Progenitor cell of endocrine pancreas (in vitro differentiated cells): Measurements from ENCODE around the gene PSAT1. TPM values are rescaled to one million over a fixed set of nuclear protein-coding genes. Genes with fewer than 3 reads are reported as not detected.
"Not testable (repeated sequence)": the region's sequence is repeated elsewhere in the genome, so short reads cannot be mapped to it uniquely, and the experiment has no call there.

ENCODE experiments used
- DNase-seq: peaks from one replicate; pipeline ENCODE4 v3.0.0; 2021; ENCODE audit warnings: low spot score; ENCODE audit not compliant: unreplicated experiment
- H3K27ac Mint-ChIP-seq: 2 replicates; pipeline ENCODE4 v1.8.0; 2021; ENCODE audit warnings: mild to moderate bottlenecking, moderate library complexity, mixed read lengths
- H3K27me3 Mint-ChIP-seq: 2 replicates; pipeline ENCODE4 v1.8.0; 2021; ENCODE audit warnings: mixed read lengths
- H3K36me3 Mint-ChIP-seq: 2 replicates; pipeline ENCODE4 v1.8.0; 2022; ENCODE audit warnings: mixed read lengths; ENCODE audit not compliant: insufficient read depth
- H3K4me1 Mint-ChIP-seq: 2 replicates; pipeline ENCODE4 v1.8.0; 2021; ENCODE audit warnings: low read depth, mixed read lengths
- H3K4me3 Mint-ChIP-seq: 2 replicates; pipeline ENCODE4 v1.8.0; 2021; ENCODE audit warnings: low read depth, mild to moderate bottlenecking, moderate library complexity, mixed read lengths
- H3K9me3 Mint-ChIP-seq: 2 replicates; pipeline ENCODE4 v1.8.0; 2021; ENCODE audit warnings: low read depth, mixed read lengths
- total RNA-seq: library from RNA; stranded (reverse); gene quantifications from 2 replicates; pipeline ENCODE4 v1.2.1, GENCODE V29; 2021
- TF ChIP-seq, protein P1 (sequence below): fragments of 200-600 bp; sonication (generic); IDR thresholded peaks from one replicate; pipeline ENCODE4 v1.5.0; 2021; ENCODE audit warnings: antibody characterized with exemption, mild to moderate bottlenecking; ENCODE audit not compliant: unreplicated experiment

Gene PSAT1
- total RNA-seq, 1 donor from 2014 or later: 67.4 TPM

DNA sequence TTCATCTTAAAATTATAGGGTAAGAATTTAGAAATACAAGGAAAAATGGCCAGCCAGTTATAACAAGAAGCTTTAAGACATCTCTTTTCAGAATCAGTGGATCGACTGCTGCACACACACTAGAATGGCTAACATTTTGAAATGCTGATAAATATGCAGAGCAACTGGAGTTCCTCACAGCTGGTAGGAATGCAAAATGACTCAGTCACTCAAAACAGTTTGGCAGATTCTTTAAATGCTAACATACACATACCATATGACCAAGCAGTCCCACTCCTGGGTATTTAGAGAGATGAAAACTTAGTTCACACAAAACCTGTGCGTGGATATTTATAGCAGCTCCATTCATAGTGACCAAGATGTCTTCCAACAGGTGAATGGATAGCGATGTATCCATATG lies 23.2 kb upstream of the PSAT1 start:
- Mint-ChIP-seq H3K27ac (no peak overlapping the region), H3K36me3 (peaks cover 20% of the 10 kb centered on the region), H3K4me3 (no peak overlapping the region), H3K9me3 (no peaks in the 10 kb centered on the region), H3K27me3 (no peaks in the 10 kb centered on the region), H3K4me1 (peaks cover 12% of the 10 kb centered on the region)
- TF ChIP-seq, protein P1, sequence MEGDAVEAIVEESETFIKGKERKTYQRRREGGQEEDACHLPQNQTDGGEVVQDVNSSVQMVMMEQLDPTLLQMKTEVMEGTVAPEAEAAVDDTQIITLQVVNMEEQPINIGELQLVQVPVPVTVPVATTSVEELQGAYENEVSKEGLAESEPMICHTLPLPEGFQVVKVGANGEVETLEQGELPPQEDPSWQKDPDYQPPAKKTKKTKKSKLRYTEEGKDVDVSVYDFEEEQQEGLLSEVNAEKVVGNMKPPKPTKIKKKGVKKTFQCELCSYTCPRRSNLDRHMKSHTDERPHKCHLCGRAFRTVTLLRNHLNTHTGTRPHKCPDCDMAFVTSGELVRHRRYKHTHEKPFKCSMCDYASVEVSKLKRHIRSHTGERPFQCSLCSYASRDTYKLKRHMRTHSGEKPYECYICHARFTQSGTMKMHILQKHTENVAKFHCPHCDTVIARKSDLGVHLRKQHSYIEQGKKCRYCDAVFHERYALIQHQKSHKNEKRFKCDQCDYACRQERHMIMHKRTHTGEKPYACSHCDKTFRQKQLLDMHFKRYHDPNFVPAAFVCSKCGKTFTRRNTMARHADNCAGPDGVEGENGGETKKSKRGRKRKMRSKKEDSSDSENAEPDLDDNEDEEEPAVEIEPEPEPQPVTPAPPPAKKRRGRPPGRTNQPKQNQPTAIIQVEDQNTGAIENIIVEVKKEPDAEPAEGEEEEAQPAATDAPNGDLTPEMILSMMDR: no peak
- no peak for DNase-seq

DNA sequence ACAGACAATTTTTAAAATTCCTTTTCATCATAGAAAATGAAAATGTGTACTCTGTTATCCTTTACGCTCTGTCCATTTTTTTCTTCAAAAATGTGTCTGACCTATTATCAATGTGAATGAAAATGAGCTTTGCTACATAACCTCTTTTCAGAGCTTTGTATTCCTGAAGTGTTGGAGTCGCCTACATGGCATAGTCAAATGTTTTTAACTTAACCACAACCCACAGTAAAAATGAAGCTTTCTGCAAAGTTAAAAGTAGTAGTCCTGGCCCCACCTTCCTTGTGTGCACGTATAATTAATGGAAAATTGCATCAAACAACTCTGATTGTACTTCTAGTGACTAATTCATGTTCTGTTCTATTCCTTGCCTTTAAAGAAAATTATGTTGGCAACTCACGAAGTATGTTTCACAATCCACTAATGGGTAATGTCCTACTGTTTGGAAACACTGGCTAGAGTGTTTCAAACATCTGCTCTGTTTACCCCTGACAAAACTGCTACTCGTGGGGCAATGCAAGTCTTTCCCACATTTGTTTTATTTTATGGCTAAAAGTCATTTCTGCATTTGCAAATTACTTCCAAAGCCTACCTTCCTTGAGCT lies 18.6 kb upstream of the PSAT1 start:
- Mint-ChIP-seq H3K27me3 (no peaks in the 10 kb centered on the region), H3K9me3 (no peaks in the 10 kb centered on the region), H3K4me3 (no peak overlapping the region), H3K36me3 (peaks cover 5% of the 10 kb centered on the region), H3K27ac (no peak overlapping the region), H3K4me1 (peaks cover 14% of the 10 kb centered on the region)
- no peak for DNase-seq
- TF ChIP-seq, protein P1: no peak

DNA sequence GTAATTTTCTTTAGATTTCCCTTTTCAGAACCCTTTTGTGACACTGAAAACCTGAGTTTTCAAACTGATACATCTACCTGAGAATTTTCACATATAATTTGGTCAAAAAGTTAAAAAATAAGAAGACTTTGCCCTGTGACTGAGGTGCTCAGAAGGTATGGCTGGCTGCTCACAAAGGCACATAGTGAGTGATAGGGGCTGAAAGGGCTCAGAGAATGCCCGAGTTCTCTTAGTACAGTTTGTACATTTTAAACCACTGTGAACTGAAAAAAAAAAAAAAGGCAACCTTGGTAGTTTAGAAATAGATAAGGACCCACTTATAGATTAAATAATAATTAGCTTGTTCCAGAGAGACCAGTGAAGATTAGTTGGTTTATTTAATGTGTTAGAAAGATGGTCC lies 18.1 kb upstream of the PSAT1 start:
- TF ChIP-seq, protein P1: no peak
- peaks cover 14% of the 10 kb centered on the region for H3K4me1 Mint-ChIP-seq
- H3K27me3 Mint-ChIP-seq: no peaks in the 10 kb centered on the region
- H3K4me3 Mint-ChIP-seq: no peak overlapping the region
- peaks cover 3% of the 10 kb centered on the region for H3K36me3 Mint-ChIP-seq
- no peak for DNase-seq
- H3K27ac Mint-ChIP-seq: no peak overlapping the region
- no peaks in the 10 kb centered on the region for H3K9me3 Mint-ChIP-seq

DNA sequence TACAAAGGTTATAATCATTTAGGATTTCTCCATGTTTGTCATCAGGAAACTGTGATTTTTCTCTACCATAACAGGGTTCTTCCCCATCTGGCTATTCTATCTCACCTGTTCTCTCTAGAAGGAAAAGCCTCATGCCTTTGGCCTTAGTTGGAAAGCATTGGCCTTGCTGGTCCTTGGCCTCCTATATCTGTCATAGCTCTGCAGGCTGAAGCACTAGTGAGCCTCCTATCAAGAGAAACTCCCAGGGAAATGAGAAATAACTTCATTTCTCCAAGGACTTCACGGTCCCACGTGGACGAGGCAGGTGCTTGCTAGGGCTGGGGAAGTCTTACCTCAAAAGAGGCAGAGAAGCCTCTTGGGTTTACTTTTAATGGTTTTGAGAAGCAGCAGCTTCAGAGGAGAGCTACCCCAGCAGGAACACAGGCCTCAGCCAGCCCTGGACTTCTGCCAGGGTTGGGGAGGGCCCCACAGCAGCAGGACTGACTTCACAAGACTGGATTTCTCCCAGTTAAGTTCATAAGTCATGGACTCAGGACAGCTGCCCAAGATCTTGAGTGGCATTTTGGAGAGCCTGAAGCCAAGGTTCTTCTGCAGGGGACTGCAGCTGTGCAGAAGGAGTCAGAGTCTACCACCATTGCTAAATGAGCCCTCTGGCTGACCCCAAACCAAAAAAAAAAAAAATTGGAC lies 15.8 kb upstream of the PSAT1 start:
- H3K4me1 Mint-ChIP-seq: peaks cover 14% of the 10 kb centered on the region
- TF ChIP-seq, protein P1: no peak
- no peak overlapping the region for H3K4me3 Mint-ChIP-seq
- DNase-seq: no peak
- H3K36me3 Mint-ChIP-seq: no peaks in the 10 kb centered on the region
- no peaks in the 10 kb centered on the region for H3K27me3 Mint-ChIP-seq
- H3K27ac Mint-ChIP-seq: no peak overlapping the region
- no peaks in the 10 kb centered on the region for H3K9me3 Mint-ChIP-seq

DNA sequence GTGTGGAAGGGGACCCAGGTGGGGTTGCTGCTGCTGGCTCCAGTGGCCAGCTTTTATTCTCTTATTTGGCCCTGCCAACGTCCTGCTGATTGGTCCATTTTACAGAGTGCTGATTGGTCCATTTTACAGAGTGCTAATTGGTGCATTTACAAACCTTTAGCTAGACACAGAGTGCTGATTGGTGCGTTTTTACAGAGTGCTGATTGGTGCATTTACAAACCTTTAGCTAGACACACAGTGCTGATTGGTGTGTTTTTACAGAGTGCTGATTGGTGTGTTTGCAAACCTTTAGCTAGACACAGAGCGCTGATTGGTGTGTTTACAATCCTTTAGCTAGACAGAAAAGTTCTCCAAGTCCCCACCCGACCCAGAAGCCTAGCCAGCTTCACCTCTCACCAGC lies 12.7 kb upstream of the PSAT1 start:
- not testable (repeated sequence) for H3K27me3 Mint-ChIP-seq, DNase-seq, H3K4me3 Mint-ChIP-seq, H3K36me3 Mint-ChIP-seq, H3K4me1 Mint-ChIP-seq, H3K9me3 Mint-ChIP-seq, H3K27ac Mint-ChIP-seq

DNA sequence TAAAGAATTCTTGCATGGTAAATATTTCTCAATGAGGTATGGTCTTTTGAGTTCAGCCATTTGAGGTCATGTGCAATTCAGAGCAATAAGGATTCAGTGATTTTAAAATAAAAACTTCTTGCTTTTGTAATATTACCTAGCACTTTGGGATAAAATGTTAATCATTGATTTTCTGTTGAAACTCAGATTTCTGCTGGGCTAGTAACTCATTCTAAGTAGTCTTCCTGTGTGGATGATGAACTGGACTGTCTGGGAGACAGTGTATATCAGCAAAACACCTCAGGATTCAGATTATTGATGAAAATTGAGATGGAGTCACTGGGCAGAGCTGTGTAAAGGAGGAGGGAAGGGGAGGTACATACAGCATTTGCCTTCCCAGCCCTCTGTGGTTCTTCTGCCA lies 10.8 kb upstream of the PSAT1 start:
- Mint-ChIP-seq H3K27me3 (peaks cover 6% of the 10 kb centered on the region), H3K4me3 (no peak overlapping the region), H3K36me3 (no peaks in the 10 kb centered on the region), H3K4me1 (peaks cover 1% of the 10 kb centered on the region), H3K9me3 (no peaks in the 10 kb centered on the region), H3K27ac (no peak overlapping the region)
- TF ChIP-seq, protein P1: no peak
- no peak for DNase-seq
